HCEC 1CT (cell line): ENCODE results near the gene HOXA13.

ENCODE experiments used
- DNase-seq: peaks from one replicate; pipeline ENCODE4 v3.0.0-alpha.2; 2017

HOXA13 gene

DNA sequence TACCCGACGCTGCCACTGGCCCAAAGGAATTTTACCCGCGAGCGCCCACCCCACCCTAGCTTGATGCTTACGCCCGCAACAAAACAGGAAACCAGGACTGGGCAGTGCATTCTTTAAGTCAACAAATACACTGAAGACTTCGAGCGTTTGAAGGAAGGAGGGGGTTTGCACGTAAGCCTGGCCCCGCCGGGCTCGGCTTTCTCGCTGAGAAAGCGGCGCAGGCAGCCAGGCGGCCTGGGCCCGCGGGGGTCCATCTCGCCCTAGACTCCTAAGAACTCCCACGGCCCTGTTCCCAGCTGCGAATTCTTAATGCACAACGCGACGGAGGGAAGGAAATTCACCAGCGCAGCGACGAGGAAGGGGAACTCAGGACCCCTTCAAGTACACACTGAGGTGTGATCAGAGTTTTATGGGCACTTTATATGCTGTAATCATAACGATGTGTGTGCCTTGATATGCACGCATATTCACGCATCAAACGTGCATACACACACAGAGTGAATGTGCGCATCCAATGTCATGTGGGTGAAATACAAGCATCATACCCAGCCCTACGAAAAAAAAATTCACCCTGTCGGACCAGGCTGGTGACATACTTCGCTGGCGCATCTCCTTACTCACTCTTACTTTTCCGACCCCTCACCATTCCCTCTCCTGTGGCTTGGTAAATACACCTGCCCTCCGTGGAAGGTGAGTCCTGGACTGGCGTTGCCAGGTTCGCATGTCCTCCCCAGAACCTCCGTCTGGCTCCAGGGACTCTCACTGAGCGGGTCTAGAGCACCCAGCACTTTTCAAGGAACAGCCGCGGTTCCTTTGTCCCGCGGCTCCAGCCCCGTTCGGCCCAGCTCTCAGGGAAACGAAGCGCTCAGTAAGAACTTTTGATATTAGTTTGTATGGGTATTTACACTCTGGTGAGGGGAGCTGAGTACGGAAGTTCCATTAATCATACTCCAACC, 5.7 kb upstream of the HOXA13 start:
- no peak for DNase-seq

DNA sequence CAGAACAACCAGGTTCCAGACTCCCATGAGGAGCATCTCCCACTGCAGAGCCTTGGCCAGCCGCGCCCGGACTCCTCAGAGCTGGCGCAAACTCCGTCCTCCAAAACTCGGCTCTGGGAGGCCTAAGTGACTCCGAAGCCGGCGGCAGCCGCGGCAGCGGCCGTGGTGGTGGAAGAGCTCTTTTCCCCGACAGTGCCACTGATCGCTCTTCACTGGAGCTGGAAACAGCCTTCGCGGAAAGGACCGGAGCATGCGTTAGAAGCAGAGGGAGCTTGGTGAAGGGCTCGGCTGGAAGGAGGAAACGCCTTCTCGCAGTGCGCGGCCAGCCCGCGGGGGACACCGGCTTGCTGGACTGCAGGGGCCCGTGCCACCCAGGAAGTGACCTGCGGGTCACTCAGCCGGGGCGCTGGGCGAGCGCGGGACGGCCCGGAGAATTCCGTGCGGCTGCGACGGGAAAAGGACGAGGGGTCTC, 5.0 kb upstream of the HOXA13 start:
- DNase-seq: no peak

DNA sequence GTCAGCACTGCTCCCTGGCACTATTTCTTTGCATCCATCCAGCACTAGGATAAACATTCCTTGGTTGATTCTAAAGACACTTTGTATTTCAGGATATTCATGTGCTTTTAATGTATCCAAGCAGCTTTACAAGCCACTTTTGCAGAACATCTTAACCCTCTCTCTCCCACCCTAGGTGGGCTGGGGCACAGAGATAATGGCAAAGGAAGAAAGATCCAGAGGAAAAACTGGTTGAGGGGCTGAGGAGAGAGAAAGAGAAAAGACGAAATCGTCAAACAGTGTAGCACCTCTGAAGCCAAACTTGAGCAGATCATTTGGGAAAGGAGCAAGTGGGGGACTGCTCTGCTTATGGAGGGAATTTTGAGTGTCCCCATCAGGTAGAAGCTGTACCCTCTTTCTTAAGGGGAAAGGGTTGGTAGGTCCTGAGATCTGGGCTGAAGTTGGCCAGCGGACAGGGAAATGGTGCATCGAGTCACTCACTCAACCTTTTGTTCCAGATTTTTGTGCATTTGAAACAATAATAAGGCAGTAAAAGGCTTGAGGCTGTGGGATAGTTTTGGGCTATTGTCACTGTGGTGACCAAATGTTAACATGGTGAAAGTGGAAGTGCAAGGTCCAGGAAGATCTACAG, 4.2 kb upstream of the HOXA13 start:
- no peak for DNase-seq

DNA sequence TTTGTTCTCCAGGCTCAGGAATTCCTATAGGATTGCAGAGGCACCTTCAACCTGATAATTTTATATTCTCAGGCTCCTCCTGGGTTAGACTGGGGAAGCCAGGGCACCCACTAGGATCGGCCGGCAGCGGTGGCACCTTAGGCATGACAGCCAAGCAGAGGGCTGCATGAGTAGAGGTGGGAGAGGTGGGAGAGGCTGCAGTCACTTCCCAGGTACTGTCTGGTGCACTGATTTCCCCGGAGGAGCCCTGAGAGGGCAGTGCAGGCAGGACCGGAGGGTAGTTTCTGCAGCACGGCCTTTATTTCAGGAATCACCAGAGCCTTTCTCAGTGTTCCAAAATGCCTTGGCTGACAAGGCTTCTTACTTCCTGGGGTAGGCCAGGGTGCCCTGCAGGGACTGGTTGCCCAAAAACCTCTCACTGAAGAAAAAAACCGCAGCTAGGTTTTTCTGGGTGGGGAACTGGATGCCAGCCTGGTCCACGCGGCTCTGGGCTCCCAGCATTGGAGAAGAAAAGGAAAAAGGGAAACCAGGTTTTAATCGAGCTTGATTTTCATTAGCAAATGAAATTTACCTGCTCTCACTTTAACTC, 3.6 kb upstream of the HOXA13 start:
- DNase-seq: no peak

DNA sequence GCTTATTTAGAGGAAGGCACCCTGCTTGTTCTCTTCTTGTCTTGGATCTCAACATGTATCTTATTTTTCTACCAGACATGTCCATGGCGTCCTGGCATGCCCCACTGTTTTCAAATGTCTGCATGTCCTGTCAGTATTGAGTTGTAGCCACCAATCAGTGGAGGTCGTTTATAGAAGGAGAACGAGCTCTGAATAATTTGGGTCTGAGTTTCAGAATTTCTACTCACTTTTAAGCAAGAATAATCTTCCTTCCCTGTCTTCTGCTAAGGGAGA, 2.9 kb upstream of the HOXA13 start:
- no peak for DNase-seq

DNA sequence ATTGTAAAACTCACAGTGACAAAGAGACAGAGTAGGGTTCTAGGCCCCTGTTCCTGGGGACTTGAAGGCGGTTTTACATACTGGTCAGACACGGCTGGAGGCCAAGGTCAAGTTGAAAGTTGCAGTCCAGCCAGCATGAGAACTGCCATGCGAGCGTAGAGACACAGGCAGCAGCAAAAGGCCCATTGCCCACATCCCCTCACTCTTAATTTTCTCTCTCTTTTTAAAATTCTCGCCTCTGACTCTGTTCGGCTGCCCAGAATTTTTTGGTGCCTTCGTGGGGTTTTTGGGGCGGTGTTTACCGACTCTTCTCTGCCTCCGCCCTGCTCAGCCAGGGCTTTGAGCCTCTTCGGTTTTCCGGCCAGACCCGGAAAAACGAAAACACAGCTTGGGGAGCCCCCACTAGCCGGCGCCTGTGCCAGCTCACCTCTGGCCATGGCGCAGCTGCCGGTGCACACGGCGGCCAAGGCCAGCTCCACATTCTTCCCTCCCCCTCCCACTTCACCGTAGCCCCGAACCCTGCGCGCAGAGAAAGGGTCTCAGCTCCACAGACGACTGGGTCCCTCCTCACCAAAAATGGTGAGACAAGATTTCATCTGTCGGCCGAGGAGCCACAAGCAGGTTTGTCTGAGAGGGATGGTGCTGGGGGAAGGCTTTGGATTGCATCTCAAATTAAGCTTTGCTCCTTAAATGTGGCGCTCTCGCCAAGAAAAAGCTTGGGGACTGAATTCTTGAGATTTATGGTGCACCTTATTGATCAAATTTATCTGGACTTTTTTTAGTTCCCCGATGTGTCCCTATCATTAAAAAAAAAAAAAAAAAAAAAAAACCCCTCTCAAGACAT, 2.3 kb upstream of the HOXA13 start:
- DNase-seq: no peak

DNA sequence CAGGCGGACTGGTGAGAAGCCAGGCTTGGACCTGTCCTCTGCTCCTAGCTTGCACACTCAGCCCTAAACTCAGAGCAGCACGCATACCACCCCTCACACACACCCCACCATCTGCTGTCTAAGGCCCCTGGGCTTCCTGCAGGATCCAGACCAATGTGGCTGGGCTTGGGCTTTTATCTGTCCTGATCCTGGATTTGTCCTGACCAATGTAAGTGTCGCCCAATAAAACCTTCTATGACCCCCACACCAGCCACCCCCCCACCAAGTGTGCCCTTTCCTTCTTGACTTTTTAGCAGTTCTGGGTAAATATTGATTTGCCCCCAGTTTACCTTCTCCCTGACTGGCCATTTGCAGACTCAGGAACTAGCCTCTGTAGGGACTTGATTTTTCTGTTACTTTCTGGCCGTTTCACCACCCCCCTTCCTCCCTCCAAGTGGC, 1.7 kb upstream of the HOXA13 start:
- no peak for DNase-seq

DNA sequence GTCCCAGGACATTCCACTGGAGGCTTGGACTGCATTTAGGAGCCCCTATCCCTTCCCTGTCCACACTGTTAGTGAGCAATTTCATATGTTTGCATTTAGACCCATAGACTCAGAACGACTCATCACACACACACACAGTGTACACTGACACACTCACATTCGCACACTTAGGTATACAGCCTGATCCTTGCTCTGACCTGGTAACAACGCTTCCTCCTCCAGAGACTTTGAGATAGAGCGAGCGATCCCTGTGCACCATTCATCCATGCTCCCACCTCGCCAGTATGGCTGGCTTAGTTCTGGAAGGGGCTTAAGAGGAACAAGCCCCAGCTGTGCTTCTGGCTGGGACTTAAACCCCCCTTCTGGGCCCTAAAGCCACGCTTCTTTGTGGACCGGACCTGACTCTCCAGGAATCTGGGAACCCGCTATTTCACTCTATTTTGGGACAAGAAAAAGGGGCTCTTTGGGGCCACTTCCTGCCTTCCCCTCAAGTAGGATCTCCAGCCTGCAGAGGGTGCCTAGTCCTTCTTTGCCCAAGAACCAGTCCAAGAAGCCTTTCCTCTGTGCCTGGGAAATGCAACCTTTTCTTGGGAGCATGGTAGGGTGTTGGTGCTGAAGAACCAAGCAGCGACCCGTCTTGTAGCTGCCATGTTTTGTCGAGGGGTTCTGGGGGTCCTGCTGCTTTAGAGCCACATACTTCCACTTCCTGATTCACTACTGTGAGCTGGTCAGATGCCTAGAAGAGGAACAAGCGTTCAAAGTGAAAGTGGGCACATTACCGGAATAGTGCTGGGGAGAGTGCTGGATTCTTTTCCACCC, 1.1 kb upstream of the HOXA13 start:
- DNase-seq: no peak

DNA sequence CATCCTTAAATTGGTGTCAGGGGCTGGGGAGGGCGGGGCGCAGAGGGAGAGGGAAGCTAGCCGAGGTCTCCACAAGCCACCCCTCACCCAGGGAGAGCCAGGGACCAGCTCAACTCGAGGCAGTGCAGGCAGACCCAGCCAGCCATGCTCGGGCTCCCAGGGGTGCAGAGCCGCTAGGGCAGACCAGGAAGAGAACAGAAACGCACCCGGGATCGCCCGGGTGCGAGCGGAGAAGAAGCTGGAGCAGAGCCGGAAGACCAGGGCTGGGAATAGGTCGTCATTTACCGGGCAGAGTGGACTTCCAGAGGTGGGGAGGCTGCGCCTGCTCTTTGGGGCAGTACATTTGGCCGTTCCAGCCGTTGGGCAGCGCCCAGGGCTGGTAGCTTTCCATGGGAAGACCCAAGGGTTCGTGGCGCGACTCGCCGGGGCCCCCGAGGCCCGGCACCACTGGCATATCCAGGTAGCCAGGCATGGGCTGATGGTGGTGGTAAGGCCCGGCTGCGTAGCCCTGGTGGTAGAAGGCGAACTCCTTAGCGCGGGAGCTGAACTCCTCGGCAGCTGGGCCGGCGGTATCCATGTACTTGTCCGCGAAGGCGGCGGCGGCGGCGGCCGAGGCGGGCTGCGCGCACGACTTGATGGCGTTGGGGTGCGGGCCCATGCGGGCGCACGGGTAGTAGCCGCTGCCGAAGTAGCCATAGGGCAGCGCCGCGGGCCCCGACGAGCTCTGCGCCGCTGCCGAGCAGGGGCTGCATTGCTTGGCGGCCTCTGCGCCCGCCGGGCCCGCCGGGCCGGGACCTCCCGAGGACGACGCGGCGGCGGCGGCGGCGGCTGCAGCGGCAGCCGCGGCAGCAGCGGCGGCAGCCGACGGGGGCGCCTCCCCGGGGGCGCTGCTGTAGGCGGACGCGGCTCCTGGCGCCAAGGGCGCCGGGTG, 755 bp downstream of the HOXA13 start:
- DNase-seq: no peak

DNA sequence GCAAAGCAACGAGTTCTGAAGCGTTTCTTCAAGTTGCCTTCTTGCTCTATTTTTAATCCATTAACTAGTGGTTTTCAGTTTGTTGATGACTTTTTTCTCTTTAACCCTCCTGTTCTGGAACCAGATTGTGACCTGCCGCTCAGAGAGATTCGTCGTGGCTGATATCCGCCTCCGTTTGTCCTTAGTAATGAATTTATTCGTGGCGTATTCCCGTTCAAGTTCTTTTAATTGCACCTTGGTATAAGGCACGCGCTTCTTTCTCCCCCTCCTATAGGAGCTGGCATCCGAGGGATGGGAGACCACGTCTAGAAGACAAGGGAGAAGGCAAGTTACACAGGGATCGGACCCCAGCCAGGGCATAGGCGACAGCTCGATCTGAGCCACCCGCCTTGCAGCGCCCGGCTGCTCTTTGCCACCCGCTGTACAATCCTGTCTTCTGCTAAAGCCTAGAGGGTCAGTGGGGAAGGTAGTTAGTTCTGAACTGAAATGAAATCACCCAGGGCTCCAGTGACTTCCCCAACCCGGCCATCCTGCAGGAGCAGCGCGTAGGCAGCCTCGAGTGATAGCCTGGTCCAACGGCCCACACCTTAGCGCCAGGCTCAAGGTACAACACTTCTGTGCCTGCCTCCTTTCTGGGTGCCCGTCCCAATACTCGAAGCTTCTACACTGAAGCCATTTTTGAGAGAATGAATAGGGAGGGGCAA, 1.6 kb downstream of the HOXA13 start:
- DNase-seq: no peak

DNA sequence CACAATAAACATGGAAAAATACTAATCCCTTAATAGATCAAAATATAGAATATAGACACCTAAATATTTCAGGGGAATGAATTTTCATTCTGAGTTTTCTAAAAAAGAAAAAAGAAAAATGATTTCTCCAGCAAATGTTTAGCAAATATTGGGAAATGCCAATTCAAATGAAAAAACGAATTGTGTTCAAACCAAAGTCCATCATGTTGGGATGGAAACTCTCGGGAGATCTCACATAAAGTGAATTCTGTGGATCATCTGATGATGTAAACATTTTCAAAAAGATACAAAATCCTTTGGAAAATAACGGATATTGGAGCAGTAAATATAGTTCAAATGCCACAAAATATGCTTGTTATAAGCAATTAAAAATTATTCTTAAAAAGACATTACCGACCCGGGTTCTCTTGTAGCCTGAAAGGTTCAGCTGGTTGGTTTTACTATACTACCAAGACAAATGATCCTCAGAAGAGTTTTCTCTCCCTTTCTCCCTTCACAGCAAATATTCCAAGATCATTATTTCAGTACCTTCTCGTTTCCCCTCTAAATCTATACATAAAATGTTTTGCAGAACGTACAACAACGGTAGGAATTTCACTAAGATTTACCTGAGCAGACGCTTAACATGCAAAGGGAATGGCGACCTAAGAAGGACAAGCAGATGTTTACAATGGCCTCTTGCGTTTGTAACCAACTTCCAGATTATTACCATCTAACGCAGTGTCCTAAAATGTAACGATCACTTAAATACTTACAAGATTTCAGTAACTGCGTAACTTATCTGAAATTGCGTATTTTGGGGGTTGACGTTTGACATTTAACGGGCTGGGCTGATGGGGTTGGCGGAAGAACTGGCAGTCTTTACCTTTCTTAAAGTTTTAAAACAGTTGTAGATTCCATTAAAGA, 2.5 kb downstream of the HOXA13 start:
- DNase-seq: no peak

DNA sequence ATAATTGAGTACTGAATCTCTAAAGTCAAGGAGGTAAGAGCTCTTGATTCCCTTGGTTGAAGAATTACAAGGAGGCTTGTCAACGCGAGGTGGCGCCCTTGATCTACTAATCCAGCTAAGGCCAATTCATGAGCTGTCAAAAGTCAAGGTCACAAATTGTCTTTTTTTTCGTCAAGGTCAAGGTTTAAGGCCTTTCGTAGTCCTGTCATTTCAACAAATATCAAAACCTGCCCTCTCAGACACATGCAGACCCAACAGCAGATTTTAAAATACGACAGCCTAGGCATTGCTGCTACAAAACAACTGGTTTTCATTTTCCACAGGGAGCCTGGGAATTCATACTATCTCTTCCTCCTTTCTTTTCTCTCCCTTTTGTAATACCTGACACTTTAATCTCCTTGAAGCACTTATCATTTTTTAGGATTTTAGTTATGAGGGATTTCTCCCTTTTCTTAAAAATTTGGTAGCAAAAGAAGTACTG, 3.6 kb downstream of the HOXA13 start:
- DNase-seq: no peak

DNA sequence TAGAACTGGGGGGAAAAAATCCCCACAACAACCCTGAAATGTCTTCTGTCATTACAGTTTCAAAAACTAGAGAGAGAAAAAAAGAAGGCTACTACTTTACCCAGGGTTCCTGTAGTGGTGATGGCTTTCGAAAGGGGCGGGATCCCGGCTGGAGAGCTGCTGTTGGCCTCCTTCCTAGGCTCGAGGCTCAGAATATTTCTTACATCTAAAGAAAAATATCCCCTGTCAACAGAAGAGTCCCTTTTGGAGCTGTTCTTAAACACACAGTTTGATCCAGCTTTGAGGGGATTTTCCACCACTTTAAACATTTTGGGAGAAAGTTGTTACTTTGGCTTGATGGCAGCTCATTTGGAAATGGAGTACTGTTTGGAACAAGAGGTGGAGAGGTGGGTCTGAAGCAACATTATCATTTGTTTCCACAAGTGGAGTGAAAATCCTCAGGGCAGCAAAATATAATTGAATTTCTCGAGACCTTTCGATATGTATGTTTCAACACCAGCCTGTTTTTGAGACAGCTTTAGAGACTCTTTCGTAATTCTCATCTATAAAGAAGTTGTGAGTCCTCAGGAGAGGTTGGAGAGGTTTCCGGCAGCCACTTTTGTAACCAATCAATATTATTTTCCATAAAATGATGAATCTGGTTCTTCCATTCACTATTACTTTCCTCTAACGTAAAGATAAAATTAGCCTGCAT, 5.1 kb downstream of the HOXA13 start:
- DNase-seq: no peak

DNA sequence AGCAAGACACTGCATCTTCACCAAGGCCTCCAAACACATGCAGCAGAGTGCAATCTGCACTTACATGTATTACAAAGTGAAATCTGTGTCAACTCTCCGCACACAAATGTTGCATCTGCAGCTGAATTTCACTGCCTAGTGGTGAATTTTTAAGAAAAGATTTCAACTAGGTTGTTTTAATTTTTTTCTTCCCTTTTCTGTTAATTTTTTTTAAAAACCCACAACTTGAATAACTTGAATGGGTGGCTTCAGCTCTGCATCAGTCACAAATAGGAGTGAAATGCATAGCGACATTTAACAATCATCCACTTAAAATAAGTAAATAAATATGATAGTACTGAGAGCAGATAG, 5.9 kb downstream of the HOXA13 start:
- DNase-seq: no peak

DNA sequence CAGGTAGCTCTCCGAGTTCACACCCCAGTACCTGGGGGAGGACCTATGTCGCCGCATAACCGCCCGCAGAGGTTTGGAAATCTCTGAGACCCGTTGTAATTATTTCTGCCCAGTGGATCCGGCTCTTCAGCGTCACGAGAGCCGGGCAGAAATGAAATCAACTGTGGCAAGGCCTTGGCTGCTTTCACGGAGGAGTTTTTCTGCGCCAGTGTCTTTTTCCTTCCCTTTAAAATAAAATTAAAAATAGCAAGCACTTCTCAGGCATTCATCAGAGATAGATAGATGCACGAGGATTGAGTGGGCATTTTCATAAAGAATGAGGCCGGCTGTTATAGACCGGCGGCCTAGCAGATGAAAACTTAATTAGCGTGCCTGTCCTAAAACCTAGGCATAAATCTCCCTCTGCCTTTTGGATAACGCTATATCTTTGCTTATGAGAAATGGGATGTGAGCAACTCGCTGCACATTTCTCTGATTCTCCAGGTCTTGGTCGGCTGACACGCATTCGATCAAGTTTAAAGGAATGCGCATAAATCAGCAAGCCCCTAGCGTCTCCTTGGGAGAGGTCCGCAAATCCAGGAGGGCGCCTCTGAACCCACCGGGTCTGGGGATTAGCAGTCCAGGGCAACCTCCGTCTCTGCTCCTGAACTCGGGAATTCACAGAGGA, 6.4 kb downstream of the HOXA13 start:
- no peak for DNase-seq

DNA sequence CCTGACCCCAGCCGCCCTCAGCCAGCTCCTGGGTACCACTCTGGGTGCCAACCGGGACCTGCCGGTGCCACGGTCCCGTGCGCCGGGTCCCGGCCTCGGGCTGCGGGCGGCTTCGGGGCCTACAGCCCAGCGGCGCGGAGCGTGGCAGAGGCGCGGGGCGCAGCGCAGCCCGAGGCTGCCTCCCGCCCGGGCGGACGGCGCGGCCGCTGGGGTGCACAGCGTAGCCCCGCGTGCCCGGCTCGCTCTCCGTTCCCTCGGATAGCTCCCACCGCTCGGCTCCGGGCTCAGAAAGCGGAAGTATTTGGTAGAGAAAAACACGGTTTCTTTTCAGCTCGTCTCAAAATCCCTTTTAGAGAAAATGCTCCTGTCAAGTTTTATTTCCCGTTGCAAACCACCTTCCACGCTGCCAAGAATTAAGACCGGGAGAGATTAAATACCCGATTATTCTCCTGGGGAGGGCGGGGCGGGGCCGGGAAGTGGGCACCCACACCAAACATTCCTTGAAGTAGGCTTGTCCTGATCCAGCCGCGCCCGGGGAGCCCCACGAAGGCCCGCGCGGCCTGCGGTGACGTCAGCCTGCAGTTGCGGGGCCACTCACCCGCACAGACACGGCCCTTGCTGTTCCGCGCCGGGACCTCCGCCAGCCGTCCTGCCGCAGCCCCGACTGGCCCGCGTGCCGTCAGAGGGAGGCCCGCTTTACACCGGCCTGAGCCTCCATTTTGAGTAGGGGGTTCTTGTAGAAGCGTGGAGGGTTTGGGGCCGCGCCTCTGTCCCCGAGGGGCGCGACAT, 7.2 kb downstream of the HOXA13 start:
- DNase-seq: peak; percentile 18
